Astrocyte (in vitro differentiated cells and primary cell): ENCODE data around the gene SAMD10.

Experiments
- EZH2 ChIP-seq: IDR thresholded peaks from 2 replicates; pipeline ENCODE4 v1.6.1; 2012; ENCODE audit warnings: mild to moderate bottlenecking, low read length, inconsistent platforms; ENCODE audit not compliant: insufficient read depth
- TF ChIP-seq, protein P1 (sequence below): IDR thresholded peaks from 2 replicates; pipeline ENCODE4 v1.5.1; 2011; ENCODE audit warnings: low read depth, mild to moderate bottlenecking, inconsistent platforms, low read length, moderate library complexity; ENCODE audit not compliant: insufficient read depth

DNA sequence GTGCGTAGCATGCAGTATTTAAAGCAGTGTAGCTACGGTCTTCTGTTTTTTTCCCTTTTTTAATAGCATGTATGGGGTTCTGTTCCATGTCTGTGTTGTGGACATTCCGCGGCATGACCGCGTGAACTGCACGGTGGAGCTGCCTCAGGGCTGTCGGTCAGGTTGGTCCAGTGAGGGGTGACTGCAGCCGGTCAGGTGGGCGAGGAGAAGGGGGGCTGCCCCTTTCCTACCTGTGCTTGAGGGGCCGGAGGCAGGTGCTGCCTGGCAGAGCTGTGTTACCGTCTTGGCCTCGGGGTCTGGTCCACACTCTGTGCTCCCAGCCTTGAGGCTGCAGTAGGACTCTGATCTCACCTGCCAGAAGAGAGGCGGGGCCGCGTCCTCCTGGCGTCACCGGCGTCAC, 47.7 kb downstream of the SAMD10 start:
- no peak for TF ChIP-seq EZH2
- TF ChIP-seq, protein P1, sequence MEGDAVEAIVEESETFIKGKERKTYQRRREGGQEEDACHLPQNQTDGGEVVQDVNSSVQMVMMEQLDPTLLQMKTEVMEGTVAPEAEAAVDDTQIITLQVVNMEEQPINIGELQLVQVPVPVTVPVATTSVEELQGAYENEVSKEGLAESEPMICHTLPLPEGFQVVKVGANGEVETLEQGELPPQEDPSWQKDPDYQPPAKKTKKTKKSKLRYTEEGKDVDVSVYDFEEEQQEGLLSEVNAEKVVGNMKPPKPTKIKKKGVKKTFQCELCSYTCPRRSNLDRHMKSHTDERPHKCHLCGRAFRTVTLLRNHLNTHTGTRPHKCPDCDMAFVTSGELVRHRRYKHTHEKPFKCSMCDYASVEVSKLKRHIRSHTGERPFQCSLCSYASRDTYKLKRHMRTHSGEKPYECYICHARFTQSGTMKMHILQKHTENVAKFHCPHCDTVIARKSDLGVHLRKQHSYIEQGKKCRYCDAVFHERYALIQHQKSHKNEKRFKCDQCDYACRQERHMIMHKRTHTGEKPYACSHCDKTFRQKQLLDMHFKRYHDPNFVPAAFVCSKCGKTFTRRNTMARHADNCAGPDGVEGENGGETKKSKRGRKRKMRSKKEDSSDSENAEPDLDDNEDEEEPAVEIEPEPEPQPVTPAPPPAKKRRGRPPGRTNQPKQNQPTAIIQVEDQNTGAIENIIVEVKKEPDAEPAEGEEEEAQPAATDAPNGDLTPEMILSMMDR: no peak
